Mesothelial cell of epicardium (in vitro differentiated cells): ENCODE data around the gene EPHA3. TPM values are rescaled to one million over a fixed set of nuclear protein-coding genes. Genes with fewer than 3 reads are reported as not detected.

Experiments
- DNase-seq, 2 experiments: peaks; one replicate each; pipeline ENCODE4 v3.0.0; 2021; ENCODE audit warnings: low spot score in 2 of 2; ENCODE audit not compliant: unreplicated experiment in 2 of 2
- H3K27ac Mint-ChIP-seq: 2 replicates; pipeline ENCODE4 v1.8.0; 2021; ENCODE audit warnings: mixed read lengths
- H3K27me3 Mint-ChIP-seq: 2 replicates; pipeline ENCODE4 v1.8.0; 2021; ENCODE audit warnings: low read depth, mixed read lengths
- H3K36me3 Mint-ChIP-seq: 2 replicates; pipeline ENCODE4 v1.8.0; 2021; ENCODE audit warnings: mixed read lengths
- H3K4me1 Mint-ChIP-seq: 2 replicates; pipeline ENCODE4 v1.8.0; 2021; ENCODE audit warnings: mixed read lengths
- H3K4me3 Mint-ChIP-seq: 2 replicates; pipeline ENCODE4 v1.8.0; 2021; ENCODE audit warnings: mild to moderate bottlenecking, moderate library complexity, mixed read lengths
- H3K9me3 Mint-ChIP-seq: 2 replicates; pipeline ENCODE4 v1.8.0; 2021; ENCODE audit warnings: mixed read lengths
- total RNA-seq: library from RNA; stranded (reverse); gene quantifications from 3 replicates; pipeline ENCODE4 v1.2.1, GENCODE V29; 2021
- TF ChIP-seq, protein P1 (sequence below): fragments of 200-600 bp; sonication (generic); IDR thresholded peaks from one replicate; pipeline ENCODE4 v1.5.0; 2021; ENCODE audit warnings: antibody characterized with exemption; ENCODE audit not compliant: unreplicated experiment

The EPHA3 gene
- total RNA-seq, 1 donor from 2014 or later, result 4.5 TPM

GRCh38 chr3:89239774-89240173 is 132.4 kb downstream of the EPHA3 start:
- H3K9me3 Mint-ChIP-seq, result no peaks in the 10 kb centered on the region
- no peaks in the 10 kb centered on the region for H3K27me3 Mint-ChIP-seq
- TF ChIP-seq, protein P1, sequence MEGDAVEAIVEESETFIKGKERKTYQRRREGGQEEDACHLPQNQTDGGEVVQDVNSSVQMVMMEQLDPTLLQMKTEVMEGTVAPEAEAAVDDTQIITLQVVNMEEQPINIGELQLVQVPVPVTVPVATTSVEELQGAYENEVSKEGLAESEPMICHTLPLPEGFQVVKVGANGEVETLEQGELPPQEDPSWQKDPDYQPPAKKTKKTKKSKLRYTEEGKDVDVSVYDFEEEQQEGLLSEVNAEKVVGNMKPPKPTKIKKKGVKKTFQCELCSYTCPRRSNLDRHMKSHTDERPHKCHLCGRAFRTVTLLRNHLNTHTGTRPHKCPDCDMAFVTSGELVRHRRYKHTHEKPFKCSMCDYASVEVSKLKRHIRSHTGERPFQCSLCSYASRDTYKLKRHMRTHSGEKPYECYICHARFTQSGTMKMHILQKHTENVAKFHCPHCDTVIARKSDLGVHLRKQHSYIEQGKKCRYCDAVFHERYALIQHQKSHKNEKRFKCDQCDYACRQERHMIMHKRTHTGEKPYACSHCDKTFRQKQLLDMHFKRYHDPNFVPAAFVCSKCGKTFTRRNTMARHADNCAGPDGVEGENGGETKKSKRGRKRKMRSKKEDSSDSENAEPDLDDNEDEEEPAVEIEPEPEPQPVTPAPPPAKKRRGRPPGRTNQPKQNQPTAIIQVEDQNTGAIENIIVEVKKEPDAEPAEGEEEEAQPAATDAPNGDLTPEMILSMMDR, result no peak
- peaks cover 11% of the 10 kb centered on the region for H3K4me1 Mint-ChIP-seq
- DNase-seq, result no peak
- H3K4me3 Mint-ChIP-seq, result no peak overlapping the region
- H3K36me3 Mint-ChIP-seq, result no peaks in the 10 kb centered on the region
- no peak overlapping the region for H3K27ac Mint-ChIP-seq

- Mint-ChIP-seq H3K27ac (no peak overlapping the region), H3K4me1 (peaks cover 10% of the 10 kb centered on the region), H3K36me3 (no peaks in the 10 kb centered on the region), H3K27me3 (no peaks in the 10 kb centered on the region), H3K4me3 (no peak overlapping the region), H3K9me3 (no peaks in the 10 kb centered on the region)
- no peak for DNase-seq
- TF ChIP-seq, protein P1, result no peak
These were observed 138.2 kb downstream of the EPHA3 start for GRCh38 chr3:89245612-89246011.

DNA sequence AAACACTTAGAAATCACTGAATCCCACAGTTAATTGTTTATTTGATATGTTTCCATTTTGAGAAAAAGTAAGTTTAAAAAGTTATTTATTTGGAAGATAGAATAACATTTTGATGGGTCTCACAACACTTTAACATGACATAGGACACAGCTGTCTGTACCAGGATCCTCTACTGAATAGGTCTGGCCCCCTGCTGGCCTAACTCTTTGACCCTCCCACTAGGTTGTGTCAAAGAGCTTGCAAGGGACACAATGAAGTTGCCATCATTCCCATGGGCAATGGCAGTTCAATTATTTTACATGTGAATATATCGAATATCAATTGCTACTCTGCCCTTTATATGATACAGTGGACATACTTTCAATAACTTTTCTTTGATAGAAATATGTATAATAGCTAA is 138.9 kb downstream of the EPHA3 start:
- TF ChIP-seq, protein P1, result no peak
- peaks cover 10% of the 10 kb centered on the region for H3K4me1 Mint-ChIP-seq
- no peak overlapping the region for H3K27ac Mint-ChIP-seq
- DNase-seq, result no peak
- H3K9me3 Mint-ChIP-seq, result no peaks in the 10 kb centered on the region
- no peaks in the 10 kb centered on the region for H3K27me3 Mint-ChIP-seq
- H3K4me3 Mint-ChIP-seq, result no peak overlapping the region
- no peaks in the 10 kb centered on the region for H3K36me3 Mint-ChIP-seq

GRCh38 chr3:89250742-89251141 is 143.3 kb downstream of the EPHA3 start:
- no peaks in the 10 kb centered on the region for H3K9me3 Mint-ChIP-seq
- H3K4me1 Mint-ChIP-seq, result peaks cover 15% of the 10 kb centered on the region
- H3K36me3 Mint-ChIP-seq, result no peaks in the 10 kb centered on the region
- TF ChIP-seq, protein P1, result no peak
- no peaks in the 10 kb centered on the region for H3K27me3 Mint-ChIP-seq
- no peak overlapping the region for H3K27ac Mint-ChIP-seq
- no peak for DNase-seq
- H3K4me3 Mint-ChIP-seq, result no peak overlapping the region

- TF ChIP-seq, protein P1, result no peak
- Mint-ChIP-seq H3K9me3 (no peaks in the 10 kb centered on the region), H3K27ac (no peak overlapping the region), H3K4me3 (no peak overlapping the region), H3K4me1 (peaks cover 15% of the 10 kb centered on the region), H3K27me3 (no peaks in the 10 kb centered on the region), H3K36me3 (no peaks in the 10 kb centered on the region)
- DNase-seq, result no peak
These were observed 144.6 kb downstream of the EPHA3 start for GRCh38 chr3:89252016-89252415.

DNA sequence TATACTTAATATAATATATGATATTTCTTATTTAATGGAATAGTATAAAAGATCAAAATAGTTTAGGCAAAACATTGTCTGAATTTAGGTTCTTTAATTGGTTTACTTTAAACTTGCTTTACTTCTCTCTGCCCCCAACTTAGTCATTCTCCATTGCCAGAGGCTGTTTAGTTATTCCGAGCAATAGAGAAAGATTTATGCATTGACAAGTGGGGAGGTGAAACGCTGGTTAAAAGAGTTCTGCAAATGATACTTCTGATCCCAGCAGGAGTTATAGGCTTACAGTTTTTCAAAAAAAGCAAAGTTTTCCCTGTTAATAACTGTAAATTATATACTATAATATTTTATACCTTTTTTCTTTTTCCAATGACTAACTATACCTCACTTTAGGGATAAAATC is 145.4 kb downstream of the EPHA3 start:
- Mint-ChIP-seq H3K4me1 (peaks cover 15% of the 10 kb centered on the region), H3K27ac (no peak overlapping the region), H3K27me3 (no peaks in the 10 kb centered on the region), H3K4me3 (no peak overlapping the region), H3K36me3 (no peaks in the 10 kb centered on the region), H3K9me3 (no peaks in the 10 kb centered on the region)
- DNase-seq, result no peak
- TF ChIP-seq, protein P1, result no peak
